Renal cortical epithelial cell (primary cell): Measurements from ENCODE around the gene SMIM1. TPM values are rescaled to one million over a fixed set of nuclear protein-coding genes. Genes with fewer than 3 reads are reported as not detected.
A peak's percentile ranks its signal among the peaks of the same experiment; 100 is the strongest.
"Not testable (repeated sequence)": the region's sequence is repeated elsewhere in the genome, so short reads cannot be mapped to it uniquely, and the experiment has no call there.

Source experiments
- DNase-seq: peaks from one replicate; pipeline ENCODE4 v3.0.0-alpha.2; 2011; ENCODE audit warnings: low read depth
- total RNA-seq: library from RNA; depleted of rRNA; stranded (reverse); fragments of >200 nt; gene quantifications from 2 replicates; pipeline ENCODE4 v1.2.3, GENCODE V29; 2014

SMIM1 gene
- total RNA-seq, 1 donor from 2014 or later: 4.8 TPM

- no peak for DNase-seq
Observed at GRCh38 chr1:3795453-3796214, 23.1 kb downstream of the SMIM1 start.

GRCh38 chr1:3796215-3797061, 23.9 kb downstream of the SMIM1 start, which contains the start of gene LRRC47:
Gene LRRC47, minus strand, starts transcription at chr1:3796498. Its CDS starts 22 bp downstream, at chr1:3796476.
- DNase-seq: peak; percentile 67

- no peak for DNase-seq
Observed at GRCh38 chr1:3799976-3800685, 27.6 kb downstream of the SMIM1 start.

- DNase-seq: not testable (repeated sequence)
Observed at GRCh38 chr1:3800795-3801194, 28.2 kb downstream of the SMIM1 start.

- no peak for DNase-seq
Observed at GRCh38 chr1:3803905-3804626, 31.5 kb downstream of the SMIM1 start.

- DNase-seq: not testable (repeated sequence)
Observed at GRCh38 chr1:3804627-3804944, 32.0 kb downstream of the SMIM1 start.

GRCh38 chr1:3805038-3805437, 32.5 kb downstream of the SMIM1 start:
- DNase-seq: no peak

GRCh38 chr1:3807769-3808168, 35.2 kb downstream of the SMIM1 start:
- no peak for DNase-seq

GRCh38 chr1:3809680-3810079, 37.1 kb downstream of the SMIM1 start:
- no peak for DNase-seq

- DNase-seq: not testable (repeated sequence)
Observed at GRCh38 chr1:3810149-3810761, 37.7 kb downstream of the SMIM1 start.

GRCh38 chr1:3811595-3811911, 39.0 kb downstream of the SMIM1 start:
- no peak for DNase-seq

GRCh38 chr1:3814065-3814464, 41.5 kb downstream of the SMIM1 start:
- DNase-seq: no peak

GRCh38 chr1:3814771-3815561, 42.4 kb downstream of the SMIM1 start:
- no peak for DNase-seq

- no peak for DNase-seq
Observed at GRCh38 chr1:3816331-3817137, 44.0 kb downstream of the SMIM1 start.

GRCh38 chr1:3817138-3817740, 44.7 kb downstream of the SMIM1 start:
- no peak for DNase-seq

GRCh38 chr1:3817821-3818597, 45.5 kb downstream of the SMIM1 start:
- DNase-seq: no peak

GRCh38 chr1:3819771-3820200, 47.2 kb downstream of the SMIM1 start:
- no peak for DNase-seq

GRCh38 chr1:3820316-3820715, 47.8 kb downstream of the SMIM1 start:
- DNase-seq: no peak
